Fibroblast of the aortic adventitia (primary cell): ENCODE results near the gene DGKA. TPM values are rescaled to one million over a fixed set of nuclear protein-coding genes. Genes with fewer than 3 reads are reported as not detected.

Experiments used
- DNase-seq: peaks from one replicate; pipeline ENCODE4 v3.0.0-alpha.2; 2010; ENCODE audit warnings: low read depth
- H3K4me3 ChIP-seq: 2 replicates; pipeline ENCODE4 v1.5.1; 2011; ENCODE audit warnings: low read depth, mild to moderate bottlenecking, control low read depth, low read length, moderate library complexity
- total RNA-seq: library from RNA; depleted of rRNA; stranded (reverse); fragments of >200 nt; gene quantifications from 2 replicates; pipeline ENCODE4 v1.2.3, GENCODE V29; 2012; ENCODE audit warnings: low replicate concordance
- TF ChIP-seq, protein P1 (sequence below): IDR thresholded peaks from 2 replicates; pipeline ENCODE4 v1.5.1; 2011; ENCODE audit warnings: mild to moderate bottlenecking, low read length, control low read depth, inconsistent platforms; ENCODE audit not compliant: insufficient read depth

The DGKA gene
- total RNA-seq, 1 donor = 50.6 TPM

DNA sequence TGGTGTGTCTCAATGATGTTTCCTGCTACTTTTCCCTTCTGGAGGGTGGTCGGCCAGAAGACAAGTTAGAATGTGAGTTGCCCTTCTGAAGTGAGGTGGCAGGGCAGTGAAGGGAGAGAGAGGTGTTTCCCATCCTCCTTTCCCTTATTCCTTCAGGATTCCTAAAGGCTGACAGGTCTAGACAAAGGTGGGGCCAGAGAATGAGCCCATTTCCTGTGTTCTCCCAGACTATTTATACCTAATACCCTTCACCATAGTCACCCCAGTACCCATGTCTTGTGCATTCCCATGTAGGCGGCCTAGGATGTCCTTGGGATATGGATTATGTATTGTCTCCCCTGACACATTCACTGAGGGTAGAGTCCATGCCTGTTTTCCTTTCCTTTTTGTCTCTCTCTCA is 7.0 kb downstream of the DGKA start:
- no peak overlapping the region for H3K4me3 ChIP-seq
- DNase-seq = no peak
- TF ChIP-seq, protein P1, sequence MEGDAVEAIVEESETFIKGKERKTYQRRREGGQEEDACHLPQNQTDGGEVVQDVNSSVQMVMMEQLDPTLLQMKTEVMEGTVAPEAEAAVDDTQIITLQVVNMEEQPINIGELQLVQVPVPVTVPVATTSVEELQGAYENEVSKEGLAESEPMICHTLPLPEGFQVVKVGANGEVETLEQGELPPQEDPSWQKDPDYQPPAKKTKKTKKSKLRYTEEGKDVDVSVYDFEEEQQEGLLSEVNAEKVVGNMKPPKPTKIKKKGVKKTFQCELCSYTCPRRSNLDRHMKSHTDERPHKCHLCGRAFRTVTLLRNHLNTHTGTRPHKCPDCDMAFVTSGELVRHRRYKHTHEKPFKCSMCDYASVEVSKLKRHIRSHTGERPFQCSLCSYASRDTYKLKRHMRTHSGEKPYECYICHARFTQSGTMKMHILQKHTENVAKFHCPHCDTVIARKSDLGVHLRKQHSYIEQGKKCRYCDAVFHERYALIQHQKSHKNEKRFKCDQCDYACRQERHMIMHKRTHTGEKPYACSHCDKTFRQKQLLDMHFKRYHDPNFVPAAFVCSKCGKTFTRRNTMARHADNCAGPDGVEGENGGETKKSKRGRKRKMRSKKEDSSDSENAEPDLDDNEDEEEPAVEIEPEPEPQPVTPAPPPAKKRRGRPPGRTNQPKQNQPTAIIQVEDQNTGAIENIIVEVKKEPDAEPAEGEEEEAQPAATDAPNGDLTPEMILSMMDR = no peak

DNA sequence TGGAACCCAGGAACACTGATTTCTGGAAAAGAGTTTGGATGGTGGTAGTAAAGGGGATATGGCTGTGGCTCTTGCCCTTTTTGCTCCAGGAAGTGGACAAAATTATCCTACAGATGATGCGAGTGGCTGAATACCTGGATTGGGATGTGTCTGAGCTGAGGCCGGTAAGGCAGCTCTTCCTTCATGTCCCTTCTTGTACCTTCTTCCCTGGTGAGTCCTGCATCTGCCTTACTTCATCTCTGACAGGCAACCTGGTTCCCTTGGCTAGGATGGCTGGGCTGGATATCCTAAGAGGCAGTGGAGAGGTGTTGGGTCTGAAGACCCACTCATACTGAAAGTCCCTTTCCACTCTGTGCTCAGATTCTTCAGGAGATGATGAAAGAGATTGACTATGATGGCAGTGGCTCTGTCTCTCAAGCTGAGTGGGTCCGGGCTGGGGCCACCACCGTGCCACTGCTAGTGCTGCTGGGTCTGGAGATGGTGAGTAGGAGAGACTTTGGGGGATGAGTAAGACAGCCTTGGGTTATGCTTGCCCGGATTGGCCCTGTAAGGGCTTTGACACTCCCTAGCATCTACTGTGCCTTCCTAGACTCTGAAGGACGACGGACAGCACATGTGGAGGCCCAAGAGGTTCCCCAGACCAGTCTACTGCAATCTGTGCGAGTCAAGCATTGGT is 8.0 kb downstream of the DGKA start:
- no peak for DNase-seq
- no peak overlapping the region for H3K4me3 ChIP-seq
- TF ChIP-seq, protein P1 = no peak

DNA sequence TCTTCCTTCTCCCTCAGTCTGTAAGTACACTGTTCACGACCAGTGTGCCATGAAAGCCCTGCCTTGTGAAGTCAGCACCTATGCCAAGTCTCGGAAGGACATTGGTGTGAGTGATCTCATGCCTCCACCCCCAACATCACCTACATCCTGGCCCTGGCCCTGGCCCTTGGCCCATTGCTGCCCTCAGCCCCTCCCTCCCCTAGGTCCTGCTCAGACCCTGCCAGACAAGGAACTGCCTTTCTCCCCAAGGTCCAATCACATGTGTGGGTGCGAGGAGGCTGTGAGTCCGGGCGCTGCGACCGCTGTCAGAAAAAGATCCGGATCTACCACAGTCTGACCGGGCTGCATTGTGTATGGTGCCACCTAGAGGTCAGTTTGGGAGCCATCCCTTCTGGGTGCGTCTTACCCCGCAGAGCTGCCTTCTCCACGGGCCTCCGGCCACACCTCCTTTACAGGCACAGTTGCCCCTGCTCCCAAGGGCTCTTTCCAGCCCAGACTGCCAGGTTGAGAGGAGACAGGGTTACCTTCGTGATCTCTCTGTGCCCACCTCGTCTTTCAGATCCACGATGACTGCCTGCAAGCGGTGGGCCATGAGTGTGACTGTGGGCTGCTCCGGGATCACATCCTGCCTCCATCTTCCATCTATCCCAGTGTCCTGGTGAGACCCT is 9.2 kb downstream of the DGKA start:
- TF ChIP-seq, protein P1 = peak; percentile 92
- peak; percentile 87 for DNase-seq
- H3K4me3 ChIP-seq = no peak overlapping the region

DNA sequence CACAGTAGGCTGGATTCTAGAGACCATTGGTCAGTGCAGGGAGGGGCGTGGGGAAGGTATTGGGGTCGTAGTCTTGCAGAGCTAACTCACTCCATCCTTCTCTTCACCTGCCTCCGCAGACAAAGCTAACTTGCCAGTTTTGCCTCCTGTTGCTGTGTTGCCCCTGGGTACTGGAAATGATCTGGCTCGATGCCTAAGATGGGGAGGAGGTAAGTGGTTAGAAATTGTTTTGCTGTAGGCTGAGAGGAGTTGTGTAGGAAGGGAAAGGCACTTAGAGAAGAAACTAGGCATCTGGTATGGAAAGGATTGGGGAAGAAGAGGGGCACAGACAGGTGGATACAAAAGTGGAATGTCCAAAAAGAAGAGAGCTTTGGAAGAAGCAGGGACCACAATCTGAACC is 11.1 kb downstream of the DGKA start:
- H3K4me3 ChIP-seq = no peak overlapping the region
- TF ChIP-seq, protein P1 = no peak
- no peak for DNase-seq

DNA sequence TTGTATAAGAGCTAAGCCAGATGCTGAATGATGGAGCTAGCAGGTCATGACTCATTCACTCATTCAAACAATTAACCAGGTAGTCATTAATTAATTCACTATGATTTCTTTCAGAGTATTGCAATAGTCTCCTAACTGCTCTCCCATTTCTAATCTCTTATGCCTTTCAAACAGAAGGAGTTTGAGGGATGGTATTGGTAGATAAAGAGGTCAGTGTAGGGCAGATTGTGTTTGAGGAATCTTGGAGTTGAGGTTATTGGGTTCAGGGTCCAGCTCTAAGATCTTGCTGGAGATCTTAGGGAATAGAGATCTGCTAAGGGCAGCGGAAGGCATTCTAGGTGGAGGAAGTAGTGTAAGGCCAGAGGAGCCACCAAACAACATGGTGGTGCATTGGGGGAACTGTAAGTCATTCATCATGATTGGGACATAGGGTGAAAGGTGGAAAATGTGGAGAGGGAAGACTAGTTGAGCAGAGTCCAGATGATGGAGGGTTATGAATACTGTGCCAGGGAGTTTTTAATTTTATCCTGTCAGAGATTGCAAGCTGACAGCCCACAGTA is 11.7 kb downstream of the DGKA start:
- no peak overlapping the region for H3K4me3 ChIP-seq
- TF ChIP-seq, protein P1 = no peak
- DNase-seq = no peak

DNA sequence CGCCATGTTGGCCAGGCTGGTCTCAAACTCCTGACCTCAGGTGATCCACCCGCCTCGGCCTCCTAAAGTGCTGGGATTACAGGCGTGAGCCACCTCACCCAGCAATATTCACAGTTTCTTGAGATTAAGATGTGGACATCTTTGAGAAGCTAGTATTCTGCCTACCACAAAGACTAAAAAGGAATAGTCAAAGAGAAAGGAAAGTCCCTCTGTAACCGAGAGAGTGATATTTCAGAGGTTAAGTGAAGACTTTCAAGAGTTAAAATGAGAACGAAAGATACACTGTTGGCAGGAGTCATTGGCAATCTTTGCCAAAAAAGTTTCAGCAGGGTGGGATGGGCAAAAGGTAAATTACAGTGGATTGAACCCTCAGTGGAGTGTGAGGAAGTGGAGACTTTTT is 15.6 kb downstream of the DGKA start:
- TF ChIP-seq, protein P1 = no peak
- no peak for DNase-seq
- no peak overlapping the region for H3K4me3 ChIP-seq
